ENCODE results near the gene ZNF319.

DNA sequence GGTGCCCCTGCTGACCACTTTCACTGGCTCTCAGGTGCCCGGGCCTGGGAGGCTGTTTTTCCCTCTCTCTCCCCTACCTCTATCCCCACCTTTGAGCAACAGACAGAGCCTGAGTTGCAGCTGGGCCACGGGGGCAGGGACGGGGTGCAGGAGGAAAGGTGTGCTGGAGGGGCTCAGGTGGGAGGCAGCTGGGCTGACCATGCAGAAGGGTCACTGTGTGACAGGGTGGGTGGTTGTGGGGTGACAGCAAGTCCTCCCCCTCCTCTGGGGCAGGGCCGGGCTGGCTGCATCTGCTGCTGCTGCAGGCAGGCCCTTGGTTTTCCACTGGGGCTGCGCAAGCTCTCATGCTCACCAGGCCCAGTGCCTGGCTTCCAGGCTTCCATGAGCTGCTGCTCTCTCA is 6.6 kb downstream of the ZNF319 start:
- TF ChIP-seq POLR2A (IDR thresholded peaks at IDR 0.05) = no peak
- TF ChIP-seq, protein P1, sequence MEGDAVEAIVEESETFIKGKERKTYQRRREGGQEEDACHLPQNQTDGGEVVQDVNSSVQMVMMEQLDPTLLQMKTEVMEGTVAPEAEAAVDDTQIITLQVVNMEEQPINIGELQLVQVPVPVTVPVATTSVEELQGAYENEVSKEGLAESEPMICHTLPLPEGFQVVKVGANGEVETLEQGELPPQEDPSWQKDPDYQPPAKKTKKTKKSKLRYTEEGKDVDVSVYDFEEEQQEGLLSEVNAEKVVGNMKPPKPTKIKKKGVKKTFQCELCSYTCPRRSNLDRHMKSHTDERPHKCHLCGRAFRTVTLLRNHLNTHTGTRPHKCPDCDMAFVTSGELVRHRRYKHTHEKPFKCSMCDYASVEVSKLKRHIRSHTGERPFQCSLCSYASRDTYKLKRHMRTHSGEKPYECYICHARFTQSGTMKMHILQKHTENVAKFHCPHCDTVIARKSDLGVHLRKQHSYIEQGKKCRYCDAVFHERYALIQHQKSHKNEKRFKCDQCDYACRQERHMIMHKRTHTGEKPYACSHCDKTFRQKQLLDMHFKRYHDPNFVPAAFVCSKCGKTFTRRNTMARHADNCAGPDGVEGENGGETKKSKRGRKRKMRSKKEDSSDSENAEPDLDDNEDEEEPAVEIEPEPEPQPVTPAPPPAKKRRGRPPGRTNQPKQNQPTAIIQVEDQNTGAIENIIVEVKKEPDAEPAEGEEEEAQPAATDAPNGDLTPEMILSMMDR (IDR thresholded peaks at IDR 0.05) = no peak
